NB4 (cell line): ENCODE results near the gene HTR6.

Experiments
- POLR2A ChIP-seq: IDR thresholded peaks from 2 replicates; pipeline ENCODE4 v1.6.1; 2011; ENCODE audit warnings: mild to moderate bottlenecking; ENCODE audit not compliant: insufficient read length; ENCODE audit errors: extremely low read depth
- TF ChIP-seq, protein P1 (sequence below): IDR thresholded peaks from one replicate; pipeline ENCODE4 v1.5.1; 2012; ENCODE audit warnings: low read depth, low read length
- TF ChIP-seq, protein P2 (sequence below): IDR thresholded peaks from 2 replicates; pipeline ENCODE4 v1.6.1; 2011; ENCODE audit warnings: low read depth, low read length

DNA sequence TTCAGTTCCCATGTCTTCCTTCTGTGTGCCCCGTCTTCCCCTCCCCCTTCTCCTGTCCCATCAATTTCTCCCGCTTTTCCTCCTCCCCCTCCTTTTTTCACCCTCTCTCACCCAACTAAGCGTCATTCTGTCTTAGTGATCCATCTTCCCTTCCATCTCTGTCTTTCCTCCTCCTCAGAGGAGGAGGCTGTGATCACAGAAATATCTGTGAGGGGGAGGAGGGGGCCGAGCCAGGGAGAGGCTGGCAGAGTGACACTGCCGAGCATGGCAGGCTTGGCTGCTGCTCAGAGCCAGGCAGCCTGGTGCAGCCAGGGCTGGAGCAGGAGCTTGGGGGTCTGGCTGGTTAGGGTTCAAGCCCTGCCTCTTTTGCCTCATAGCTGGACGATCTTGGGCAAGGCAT, 7.6 kb downstream of the HTR6 start:
- TF ChIP-seq, protein P1, sequence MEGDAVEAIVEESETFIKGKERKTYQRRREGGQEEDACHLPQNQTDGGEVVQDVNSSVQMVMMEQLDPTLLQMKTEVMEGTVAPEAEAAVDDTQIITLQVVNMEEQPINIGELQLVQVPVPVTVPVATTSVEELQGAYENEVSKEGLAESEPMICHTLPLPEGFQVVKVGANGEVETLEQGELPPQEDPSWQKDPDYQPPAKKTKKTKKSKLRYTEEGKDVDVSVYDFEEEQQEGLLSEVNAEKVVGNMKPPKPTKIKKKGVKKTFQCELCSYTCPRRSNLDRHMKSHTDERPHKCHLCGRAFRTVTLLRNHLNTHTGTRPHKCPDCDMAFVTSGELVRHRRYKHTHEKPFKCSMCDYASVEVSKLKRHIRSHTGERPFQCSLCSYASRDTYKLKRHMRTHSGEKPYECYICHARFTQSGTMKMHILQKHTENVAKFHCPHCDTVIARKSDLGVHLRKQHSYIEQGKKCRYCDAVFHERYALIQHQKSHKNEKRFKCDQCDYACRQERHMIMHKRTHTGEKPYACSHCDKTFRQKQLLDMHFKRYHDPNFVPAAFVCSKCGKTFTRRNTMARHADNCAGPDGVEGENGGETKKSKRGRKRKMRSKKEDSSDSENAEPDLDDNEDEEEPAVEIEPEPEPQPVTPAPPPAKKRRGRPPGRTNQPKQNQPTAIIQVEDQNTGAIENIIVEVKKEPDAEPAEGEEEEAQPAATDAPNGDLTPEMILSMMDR: no peak
- no peak for TF ChIP-seq POLR2A
- TF ChIP-seq, protein P2, sequence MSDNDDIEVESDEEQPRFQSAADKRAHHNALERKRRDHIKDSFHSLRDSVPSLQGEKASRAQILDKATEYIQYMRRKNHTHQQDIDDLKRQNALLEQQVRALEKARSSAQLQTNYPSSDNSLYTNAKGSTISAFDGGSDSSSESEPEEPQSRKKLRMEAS: no peak
